Measurements from ENCODE around the gene CHRD. TPM values are rescaled to one million over a fixed set of nuclear protein-coding genes. Genes with fewer than 3 reads are reported as not detected.

The CHRD gene
- polyA plus RNA-seq, 3 donors, result 10.1 to 30.1 (median 14.2) TPM

DNA sequence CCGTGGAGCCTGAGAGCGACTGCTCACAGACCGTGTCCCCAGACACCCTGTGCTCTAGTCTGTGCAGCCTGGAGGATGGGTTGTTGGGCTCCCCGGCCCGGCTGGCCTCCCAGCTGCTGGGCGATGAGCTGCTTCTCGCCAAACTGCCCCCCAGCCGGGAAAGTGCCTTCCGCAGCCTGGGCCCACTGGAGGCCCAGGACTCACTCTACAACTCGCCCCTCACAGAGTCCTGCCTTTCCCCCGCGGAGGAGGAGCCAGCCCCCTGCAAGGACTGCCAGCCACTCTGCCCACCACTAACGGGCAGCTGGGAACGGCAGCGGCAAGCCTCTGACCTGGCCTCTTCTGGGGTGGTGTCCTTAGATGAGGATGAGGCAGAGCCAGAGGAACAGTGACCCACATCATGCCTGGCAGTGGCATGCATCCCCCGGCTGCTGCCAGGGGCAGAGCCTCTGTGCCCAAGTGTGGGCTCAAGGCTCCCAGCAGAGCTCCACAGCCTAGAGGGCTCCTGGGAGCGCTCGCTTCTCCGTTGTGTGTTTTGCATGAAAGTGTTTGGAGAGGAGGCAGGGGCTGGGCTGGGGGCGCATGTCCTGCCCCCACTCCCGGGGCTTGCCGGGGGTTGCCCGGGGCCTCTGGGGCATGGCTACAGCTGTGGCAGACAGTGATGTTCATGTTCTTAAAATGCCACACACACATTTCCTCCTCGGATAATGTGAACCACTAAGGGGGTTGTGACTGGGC lies 35.1 kb upstream of the CHRD start:
- no peak overlapping the region for H3K27ac ChIP-seq (ENCODE audit: low read depth, low read length)
- WGBS, 3 donors, result 80 to 89% (median 85%) methylated on average over 24 of the region's 24 CpGs

DNA sequence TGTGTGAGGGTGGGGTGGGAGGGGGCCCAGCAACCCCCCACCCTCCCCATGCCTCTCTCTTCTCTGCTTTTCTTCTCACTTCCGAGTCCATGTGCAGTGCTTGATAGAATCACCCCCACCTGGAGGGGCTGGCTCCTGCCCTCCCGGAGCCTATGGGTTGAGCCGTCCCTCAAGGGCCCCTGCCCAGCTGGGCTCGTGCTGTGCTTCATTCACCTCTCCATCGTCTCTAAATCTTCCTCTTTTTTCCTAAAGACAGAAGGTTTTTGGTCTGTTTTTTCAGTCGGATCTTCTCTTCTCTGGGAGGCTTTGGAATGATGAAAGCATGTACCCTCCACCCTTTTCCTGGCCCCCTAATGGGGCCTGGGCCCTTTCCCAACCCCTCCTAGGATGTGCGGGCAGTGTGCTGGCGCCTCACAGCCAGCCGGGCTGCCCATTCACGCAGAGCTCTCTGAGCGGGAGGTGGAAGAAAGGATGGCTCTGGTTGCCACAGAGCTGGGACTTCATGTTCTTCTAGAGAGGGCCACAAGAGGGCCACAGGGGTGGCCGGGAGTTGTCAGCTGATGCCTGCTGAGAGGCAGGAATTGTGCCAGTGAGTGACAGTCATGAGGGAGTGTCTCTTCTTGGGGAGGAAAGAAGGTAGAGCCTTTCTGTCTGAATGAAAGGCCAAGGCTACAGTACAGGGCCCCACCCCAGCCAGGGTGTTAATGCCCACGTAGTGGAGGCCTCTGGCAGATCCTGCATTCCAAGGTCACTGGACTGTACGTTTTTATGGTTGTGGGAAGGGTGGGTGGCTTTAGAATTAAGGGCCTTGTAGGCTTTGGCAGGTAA lies 34.3 kb upstream of the CHRD start:
- no peak overlapping the region for H3K27ac ChIP-seq (ENCODE audit: low read depth, low read length)

DNA sequence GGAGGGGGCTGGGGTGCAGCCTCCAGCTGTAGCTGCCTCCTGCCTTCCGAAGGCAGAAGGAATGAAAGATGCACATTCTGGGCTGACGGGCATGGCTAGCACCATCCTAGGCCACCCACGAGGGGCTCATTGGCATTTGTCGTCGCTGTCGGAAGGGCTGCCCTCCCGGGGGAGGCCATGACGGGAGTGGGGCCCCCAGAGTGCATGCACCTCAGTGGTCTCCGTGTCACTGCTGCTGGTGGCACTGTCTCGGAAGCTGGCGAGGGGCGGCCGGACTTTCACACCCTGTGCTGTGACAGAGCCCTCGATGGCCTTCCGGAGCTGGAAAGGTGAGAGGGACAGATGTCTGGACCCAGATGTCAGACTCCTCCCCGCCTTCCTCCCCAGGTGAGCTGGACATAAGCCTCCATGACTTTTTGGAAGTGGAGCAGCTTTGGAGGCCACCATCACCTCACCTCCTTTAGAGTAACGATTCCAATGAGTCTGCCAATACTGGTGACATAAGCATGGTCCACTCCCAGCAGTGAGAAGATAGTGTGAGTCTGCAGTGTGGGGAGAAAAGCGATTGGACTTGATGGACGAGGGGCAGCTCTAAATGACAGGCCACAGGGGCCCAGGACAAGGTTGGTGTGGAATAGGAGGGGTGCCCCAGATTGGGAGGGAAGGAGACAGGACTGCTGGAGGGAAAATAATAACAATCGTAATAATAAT lies 33.2 kb upstream of the CHRD start:
- 88 to 94% (median 92%) methylated on average over 20 of the region's 20 CpGs for WGBS, 3 donors
- H3K27ac ChIP-seq (ENCODE audit: low read depth, low read length), result no peak overlapping the region

More for the DNA sequence above, 34.3 kb upstream of the CHRD start:
- 45 to 54% (median 53%) methylated on average over 14 of the region's 14 CpGs for WGBS, 3 donors

DNA sequence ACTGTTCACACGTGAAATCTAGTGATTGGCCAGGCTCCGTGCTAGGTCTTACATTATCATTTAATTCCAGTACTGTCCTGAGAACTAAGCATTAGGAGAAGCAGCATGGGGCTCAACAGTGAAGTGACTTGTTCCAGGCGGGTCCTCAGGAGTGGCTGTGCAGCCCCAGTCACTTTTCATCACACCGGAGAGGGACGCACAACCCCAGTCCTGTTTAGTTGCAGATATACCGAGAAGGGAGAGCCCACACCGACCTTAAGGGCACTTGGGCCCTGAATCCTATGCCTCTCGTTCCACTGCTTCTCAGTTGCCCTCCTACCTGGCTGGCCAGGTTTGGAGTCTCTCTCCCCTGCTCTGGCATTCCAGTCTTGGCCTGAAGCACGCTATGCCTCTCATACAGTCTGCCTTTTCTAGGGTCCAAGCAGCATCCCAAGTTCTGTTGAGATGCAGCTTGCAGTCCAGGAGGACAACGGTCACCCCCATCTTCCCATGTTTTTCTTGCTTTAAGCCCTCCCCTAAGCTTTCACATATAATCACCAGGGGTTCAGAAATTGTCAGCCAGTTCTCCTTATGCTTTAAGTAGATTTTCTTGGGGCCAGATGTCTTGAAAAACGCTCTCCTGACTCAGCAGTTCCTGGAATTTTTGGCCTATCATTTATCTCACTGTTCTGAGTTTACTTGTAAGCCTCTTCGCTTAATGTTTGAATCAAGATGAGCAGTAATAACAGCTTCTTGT lies 32.4 kb upstream of the CHRD start:
- WGBS, 3 donors, result 65 to 73% (median 70%) methylated on average over 12 of the region's 12 CpGs
- H3K27ac ChIP-seq (ENCODE audit: low read depth, low read length), result no peak overlapping the region

DNA sequence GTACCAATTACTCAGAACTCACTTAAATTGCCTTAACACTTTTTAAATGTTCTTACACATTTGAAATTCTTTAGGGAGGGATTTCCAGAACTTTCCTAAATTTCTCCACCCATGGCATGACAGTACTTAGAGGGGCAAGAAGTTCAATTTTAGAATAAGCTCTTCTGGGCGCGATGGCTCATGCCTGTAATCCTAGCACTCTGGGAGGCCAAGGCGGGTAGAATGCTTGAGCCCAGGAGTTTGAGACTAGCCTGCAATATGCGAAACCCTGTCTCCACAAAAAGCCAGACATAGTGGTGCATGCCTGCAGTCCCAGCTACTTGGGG lies 31.8 kb upstream of the CHRD start:
- WGBS, 3 donors, result 68 to 89% (median 88%) methylated on average over 4 of the region's 4 CpGs
- H3K27ac ChIP-seq (ENCODE audit: low read depth, low read length), result no peak overlapping the region

DNA sequence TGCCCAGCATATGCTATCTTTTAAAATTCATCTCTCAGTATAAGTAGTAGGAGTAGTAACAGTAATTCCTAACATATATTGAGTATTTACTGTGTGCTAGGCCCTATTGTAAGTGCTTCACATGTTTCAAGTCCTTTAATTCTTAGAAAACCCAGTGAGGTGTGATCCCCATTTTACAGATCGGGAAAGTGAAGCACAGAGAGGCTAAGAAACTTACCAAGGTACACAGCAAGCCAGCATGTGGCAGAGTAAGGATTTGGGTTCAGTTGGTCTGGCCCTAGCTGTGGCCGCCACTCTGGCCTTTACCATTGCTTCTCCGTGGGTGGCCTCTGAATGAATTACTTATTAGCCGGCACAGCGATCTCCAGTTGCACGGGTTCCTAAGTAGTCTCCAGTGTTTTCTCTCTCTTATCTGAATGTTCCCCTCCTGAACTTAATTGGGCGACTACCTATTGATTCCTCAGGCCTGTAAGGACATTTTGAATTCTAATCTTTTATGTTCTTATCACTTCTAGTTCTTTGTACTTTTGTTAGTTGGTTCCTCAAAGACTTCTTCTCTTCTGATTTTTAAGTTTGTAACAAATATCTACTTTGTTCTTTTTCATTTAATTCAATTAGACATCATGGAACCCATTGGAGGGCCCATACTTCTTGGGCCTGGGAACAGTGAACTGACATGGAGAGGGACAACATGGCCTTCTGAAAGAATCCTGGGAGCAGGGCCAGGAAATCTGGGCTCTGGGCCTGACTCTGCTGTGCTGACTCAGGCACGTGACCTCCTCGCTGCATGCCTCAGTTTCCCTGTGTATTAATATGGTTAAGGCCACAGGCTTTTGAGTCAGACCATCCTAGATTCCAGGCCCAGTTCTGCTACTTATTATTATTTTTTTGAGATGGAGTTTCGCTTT lies 30.0 kb upstream of the CHRD start:
- WGBS, 3 donors, result 66 to 88% (median 82%) methylated on average over 10 of the region's 10 CpGs
- no peak overlapping the region for H3K27ac ChIP-seq (ENCODE audit: low read depth, low read length)

DNA sequence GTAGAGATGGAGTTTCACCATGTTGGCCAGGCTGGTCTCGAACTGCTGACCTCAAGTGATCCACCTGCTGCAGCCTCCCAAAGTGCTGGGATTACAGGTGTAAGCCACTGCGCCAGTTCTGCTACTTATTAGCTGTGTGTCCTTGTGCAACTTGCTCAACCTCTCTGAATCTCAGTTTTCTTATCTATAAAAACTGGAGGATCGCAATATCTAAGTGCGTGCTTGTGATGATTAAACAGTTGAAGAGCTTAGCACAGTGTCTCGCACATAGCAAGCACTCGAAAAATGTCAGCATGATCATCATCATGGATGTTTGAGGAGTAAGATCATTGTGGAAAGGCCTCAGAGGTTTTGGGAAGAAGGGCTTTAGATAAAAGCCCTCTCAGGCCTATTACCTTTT lies 29.2 kb upstream of the CHRD start:
- WGBS, 3 donors, result 93 to 96% (median 95%) methylated on average over 6 of the region's 6 CpGs
- H3K27ac ChIP-seq (ENCODE audit: low read depth, low read length), result no peak overlapping the region

DNA sequence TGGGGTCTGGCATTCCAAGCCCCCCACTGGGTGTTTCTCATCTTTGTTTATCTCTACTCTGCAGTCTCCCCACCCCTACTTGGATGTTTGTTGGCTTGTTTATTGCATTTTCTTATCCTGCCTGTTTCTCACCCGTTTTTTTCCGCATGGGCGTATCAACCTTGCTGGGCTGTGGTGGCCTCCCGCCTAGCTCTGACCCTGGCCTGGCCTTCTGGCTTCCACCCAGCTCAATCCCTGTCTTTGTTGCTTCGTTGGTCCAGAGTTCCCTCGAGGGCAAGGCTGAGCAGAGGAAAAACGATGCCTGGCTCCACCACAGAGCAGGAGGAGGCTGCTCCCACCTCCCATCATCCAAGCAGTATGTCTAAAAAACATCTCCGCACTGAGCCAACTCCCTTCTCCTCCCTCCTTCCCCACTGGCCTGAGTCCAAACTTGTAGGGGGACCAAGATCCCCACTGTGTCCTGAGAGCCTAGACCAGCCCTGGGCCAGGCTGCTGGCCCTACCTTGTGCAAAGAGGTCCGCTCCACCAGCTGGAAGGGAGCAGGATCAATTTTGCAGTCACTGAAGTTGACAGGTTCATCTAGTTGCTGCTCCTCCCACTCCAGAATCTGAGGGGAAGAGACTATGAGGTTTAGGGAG lies 28.2 kb upstream of the CHRD start:
- 47 to 61% (median 56%) methylated on average over 9 of the region's 9 CpGs for WGBS, 3 donors
- no peak overlapping the region for H3K27ac ChIP-seq (ENCODE audit: low read depth, low read length)

DNA sequence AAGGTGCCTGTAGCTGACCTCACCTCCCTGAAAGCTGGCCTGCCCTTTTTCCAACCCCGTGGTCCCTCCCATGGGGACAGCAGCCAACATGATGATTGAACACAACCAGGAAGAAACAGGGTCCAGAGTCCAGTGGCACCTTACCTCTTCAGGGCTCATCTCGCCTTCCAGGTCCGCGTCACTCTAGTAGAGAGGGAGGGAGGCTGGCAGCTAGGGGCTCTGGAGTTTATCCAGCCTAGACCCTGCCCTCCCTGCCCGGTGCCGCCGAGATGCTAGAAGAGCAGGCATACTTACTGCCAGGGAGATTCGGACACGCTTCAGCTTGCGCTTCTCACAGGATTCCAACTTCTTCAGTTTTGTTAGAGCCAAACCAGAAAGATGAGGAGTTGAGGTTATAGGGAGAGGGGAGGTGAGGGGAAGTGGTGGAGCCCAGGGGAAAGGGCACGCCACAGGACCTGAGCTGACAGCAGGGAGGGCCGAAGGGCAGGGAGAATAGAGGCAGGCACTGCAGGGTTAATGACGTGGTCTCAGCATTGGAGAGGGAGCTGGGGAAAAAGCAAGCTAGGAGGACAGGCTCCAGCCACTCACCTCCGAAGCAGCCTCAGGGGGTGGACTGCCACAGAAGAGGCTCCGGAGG lies 27.6 kb upstream of the CHRD start:
- H3K27ac ChIP-seq (ENCODE audit: low read depth, low read length), result no peak overlapping the region
- WGBS, 3 donors, result 66 to 78% (median 75%) methylated on average over 14 to 15 of the region's 15 CpGs

DNA sequence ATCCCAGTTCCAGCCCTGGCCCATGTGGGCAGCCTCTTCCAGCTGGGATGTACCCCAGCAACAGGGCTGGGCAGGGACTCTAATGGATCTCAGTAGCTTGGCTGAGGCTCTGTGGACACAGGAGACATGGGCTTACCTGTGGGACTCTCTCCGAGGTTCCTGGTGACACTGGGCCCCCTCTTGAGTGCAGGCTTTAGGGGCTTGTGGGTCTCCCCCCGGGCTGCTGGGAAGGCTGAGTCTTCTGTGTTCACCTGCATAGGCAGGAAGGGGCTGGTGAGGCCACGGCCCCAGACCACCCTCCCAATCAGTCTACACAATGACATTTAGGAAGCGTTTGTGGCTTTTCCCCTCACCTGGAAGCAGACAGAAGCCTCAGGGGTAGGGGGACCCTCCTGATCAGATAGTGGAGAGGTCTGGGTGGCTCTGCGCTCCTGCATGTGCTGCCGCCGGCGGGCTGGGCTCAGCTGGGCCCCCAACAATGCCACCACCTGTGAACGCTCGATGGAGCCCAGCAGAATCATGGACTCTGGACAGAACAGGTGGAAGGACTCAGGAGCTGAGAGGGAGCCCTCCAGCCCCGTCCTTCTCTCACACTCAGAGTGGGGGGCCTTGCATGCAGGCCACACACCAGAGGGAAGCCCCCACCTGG lies 26.8 kb upstream of the CHRD start:
- WGBS, 3 donors, result 90 to 95% (median 91%) methylated on average over 11 of the region's 11 CpGs
- no peak overlapping the region for H3K27ac ChIP-seq (ENCODE audit: low read depth, low read length)

DNA sequence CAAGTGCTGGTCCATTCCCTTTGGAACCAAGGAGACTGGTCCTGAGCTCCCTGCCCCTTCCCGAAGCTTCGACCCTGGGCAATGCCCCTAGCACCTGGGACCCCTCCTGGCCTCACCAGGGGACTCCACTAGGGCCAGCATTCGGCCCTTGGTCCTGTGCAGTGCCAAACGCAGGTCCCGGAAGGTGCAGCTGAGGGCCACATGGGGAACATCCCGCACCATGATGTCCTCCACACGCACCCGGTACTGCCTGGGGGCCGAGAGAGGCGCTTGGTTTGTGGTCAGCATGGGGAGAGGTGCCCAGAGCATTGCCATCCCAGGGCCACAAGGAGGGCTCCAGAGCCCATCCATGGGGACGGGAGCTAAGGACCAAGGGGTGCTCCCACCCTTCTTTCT lies 26.3 kb upstream of the CHRD start:
- WGBS, 3 donors, result 91 to 92% (median 92%) methylated on average over 11 of the region's 11 CpGs
- no peak overlapping the region for H3K27ac ChIP-seq (ENCODE audit: low read depth, low read length)

DNA sequence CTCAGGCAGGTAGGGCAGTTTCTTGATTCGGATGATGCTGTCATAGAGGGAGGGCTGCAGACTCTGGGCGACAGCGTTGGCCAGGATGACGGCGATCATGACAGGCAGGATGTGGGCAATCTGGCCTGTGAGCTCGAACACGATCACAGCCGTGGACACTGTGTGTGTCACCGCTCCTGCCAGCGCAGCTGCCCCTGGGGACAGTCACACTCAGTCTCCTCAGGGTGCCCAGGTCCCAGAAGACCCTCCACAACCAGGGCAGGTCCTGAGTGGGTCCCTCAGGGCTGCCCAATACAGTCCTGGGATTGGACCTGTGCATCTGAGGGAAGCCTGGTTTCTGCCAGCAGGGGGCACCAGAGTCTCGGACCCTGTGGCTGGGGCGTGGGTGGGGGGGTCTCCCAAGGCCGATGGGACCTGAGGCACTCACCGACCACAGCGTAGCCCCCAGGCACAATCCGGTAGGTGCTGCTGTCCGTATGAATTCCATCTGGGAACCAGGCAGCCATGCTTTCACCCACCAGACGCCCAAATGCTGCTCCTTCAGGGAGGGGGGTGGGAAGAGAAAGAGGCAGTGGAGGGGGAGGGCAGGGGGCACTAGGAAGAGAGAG lies 25.6 kb upstream of the CHRD start:
- WGBS, 3 donors, result 49 to 53% (median 50%) methylated on average over 18 of the region's 18 CpGs

DNA sequence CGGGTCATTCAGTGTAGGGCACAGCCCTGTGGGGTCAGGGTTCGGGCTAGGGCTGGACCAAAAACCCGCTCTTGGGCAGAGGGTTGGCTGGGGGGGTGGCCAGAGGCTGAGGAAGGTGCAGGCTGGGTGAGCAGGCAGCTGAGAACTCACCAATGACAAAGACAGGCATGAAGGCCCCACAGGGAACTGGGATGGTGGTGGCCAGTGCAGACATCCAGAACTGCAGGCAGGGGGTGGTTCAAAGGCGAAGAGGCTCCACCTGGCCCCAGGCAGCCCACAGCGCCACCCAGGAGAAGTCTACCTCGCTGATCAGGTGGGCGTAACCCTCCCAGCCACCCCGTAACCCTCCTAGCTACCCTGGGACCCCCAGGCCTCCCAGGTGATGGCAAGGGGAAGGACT lies 25.1 kb upstream of the CHRD start:
- WGBS, 3 donors, result 79 to 85% (median 83%) methylated on average over 8 of the region's 8 CpGs
- H3K27ac ChIP-seq (ENCODE audit: low read depth, low read length), result no peak overlapping the region

More for the DNA sequence above, 25.6 kb upstream of the CHRD start:
- no peak overlapping the region for H3K27ac ChIP-seq (ENCODE audit: low read depth, low read length)

DNA sequence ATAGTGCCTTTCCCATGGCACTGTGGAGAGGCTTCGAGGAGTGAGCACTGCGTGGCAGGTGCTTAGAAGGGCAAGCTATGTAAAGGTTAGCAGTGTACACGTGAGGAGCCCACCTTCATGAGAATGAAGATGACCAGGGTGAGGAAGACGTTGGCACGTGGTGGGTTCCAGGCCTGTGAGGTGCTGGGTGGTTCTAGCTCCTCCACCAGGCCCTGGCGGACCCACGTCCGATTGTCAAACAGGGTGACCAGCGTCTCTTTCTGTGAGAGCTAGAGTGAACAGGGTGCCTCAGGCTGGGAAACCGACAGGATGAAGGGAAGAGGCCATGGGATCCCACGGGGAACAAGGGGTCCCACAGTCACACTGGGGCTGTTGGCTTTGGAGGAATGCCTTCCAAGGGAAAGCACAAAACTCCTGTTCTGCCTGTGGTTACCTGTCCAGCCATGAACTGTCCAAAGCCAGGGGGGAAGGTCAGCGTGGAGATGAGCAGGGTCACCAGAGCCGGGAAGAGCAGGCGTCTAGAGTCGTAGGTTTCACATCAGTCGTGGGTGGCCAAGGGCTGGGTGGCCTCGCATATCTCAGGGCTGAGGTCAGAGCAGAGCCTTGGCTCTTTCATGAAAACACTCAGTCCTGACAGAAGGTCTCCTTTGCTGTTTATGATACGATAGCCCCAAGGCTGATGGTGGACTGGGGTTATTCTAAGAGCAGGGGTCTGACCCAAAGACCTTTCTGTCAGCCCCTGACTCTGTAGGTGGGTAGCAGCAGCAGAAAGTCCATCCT lies 24.4 kb upstream of the CHRD start:
- 80 to 89% (median 86%) methylated on average over 18 of the region's 18 CpGs for WGBS, 3 donors
- no peak overlapping the region for H3K27ac ChIP-seq (ENCODE audit: low read depth, low read length)
